ENCODE data around the gene SCN4A. TPM values are rescaled to one million over a fixed set of nuclear protein-coding genes. Genes with fewer than 3 reads are reported as not detected.

Gene SCN4A
- total and polyA plus RNA-seq, 8 donors, result 0.04 to 1.7 (median 0.29) TPM

DNA sequence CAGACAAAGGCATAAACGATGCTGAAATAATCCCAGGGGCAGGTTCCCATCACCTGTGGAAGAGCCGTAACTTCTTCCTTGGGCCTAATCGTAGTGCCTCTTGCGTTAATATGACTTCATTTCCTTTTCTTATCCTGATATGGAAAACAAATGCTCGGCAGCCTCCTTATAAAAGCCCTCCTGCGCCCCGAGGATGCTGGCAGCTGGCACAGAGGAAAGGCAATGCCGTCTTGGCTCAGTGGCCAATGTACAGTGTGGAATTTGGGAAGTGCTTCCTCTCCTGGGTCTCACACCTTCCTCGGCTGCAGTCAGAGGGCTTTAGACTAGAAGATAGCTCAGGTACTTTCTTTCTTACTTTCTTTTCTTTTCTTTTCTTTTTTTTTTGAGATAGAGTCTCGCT is 3.4 kb downstream of the SCN4A start:
- FAIRE-seq (no peak), DNase-seq (no peak), ATAC-seq (no peak)
- no peaks in the 10 kb centered on the region for H3K36me3 ChIP-seq
- WGBS, 2 donors, result 73 to 85% methylated on average over 10 of the region's 10 CpGs
- intact Hi-C loops (cut with DNase I), result no loop called here
- no peaks in the 10 kb centered on the region for H3K27me3 ChIP-seq
- H3K4me1 ChIP-seq, result no peaks in the 10 kb centered on the region
- no peak overlapping the region for H3K4me3 ChIP-seq
- TF ChIP-seq, protein P1, sequence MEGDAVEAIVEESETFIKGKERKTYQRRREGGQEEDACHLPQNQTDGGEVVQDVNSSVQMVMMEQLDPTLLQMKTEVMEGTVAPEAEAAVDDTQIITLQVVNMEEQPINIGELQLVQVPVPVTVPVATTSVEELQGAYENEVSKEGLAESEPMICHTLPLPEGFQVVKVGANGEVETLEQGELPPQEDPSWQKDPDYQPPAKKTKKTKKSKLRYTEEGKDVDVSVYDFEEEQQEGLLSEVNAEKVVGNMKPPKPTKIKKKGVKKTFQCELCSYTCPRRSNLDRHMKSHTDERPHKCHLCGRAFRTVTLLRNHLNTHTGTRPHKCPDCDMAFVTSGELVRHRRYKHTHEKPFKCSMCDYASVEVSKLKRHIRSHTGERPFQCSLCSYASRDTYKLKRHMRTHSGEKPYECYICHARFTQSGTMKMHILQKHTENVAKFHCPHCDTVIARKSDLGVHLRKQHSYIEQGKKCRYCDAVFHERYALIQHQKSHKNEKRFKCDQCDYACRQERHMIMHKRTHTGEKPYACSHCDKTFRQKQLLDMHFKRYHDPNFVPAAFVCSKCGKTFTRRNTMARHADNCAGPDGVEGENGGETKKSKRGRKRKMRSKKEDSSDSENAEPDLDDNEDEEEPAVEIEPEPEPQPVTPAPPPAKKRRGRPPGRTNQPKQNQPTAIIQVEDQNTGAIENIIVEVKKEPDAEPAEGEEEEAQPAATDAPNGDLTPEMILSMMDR (IDR thresholded peaks at IDR 0.05), result no peak
- H3K27ac ChIP-seq, result no peak overlapping the region
- H3K9me3 ChIP-seq, result no peaks in the 10 kb centered on the region

DNA sequence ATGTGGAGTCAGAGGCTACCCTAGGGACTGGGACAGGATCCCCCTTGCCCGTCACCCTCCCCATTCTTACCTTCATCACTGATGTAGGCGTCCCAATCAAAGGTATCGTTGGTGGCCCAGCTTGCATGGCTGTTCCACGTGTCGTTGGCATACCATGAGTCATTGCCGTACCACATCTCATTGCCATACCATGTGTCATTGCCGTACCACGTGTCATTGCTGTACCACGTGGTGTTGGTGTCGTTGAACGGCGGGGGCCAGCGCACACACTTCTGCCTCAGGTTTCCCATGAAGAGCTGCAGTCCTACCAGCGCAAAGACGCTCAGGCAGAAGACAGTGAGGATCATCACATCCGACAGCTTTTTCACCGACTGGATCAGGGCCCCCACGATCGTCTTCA is 4.8 kb downstream of the SCN4A start:
- TF ChIP-seq, protein P1 (IDR thresholded peaks at IDR 0.05), result no peak
- no peak for ATAC-seq
- no peak for DNase-seq
- Histone ChIP-seq H3K27me3 (no peaks in the 10 kb centered on the region), H3K4me1 (no peaks in the 10 kb centered on the region), H3K9me3 (no peaks in the 10 kb centered on the region), H3K4me3 (no peak overlapping the region), H3K36me3 (no peaks in the 10 kb centered on the region), H3K27ac (no peak overlapping the region)
- intact Hi-C loops (cut with DNase I), result no loop called here
- no peak for FAIRE-seq
- WGBS, 2 donors, result 78 to 86% methylated on average over 19 of the region's 19 CpGs

GRCh38 chr17:63966646-63967264 is 6.0 kb downstream of the SCN4A start:
- Histone ChIP-seq H3K9me3 (no peaks in the 10 kb centered on the region), H3K36me3 (no peaks in the 10 kb centered on the region), H3K27me3 (no peaks in the 10 kb centered on the region), H3K4me1 (no peaks in the 10 kb centered on the region), H3K27ac (no peak overlapping the region), H3K4me3 (no peak overlapping the region)
- FAIRE-seq, result no peak
- WGBS, 2 donors, result 68 to 72% methylated on average over 11 of the region's 11 CpGs
- ATAC-seq, result no peak
- TF ChIP-seq, protein P1 (IDR thresholded peaks at IDR 0.05), result no peak
- intact Hi-C loops (cut with DNase I), result no loop called here
- no peak for DNase-seq

DNA sequence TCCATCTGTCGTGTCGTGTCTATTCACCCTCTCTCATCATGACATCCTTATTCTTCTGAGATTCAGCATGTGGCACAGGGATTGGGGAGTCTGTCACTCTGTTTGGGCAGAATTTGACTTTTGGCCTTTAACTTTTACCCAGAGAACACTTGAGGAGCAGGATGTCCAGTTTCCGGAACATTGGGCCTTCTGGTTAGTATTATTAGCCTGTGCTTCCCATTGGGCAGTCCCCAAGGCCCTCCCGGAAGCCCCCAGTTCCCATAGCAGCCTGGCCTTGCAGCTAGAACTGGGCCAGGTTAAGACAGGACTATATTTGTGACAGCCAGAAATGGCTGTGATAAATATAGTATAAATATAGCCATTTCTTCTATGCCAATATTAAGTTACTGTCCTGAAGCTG is 9.6 kb downstream of the SCN4A start:
- ATAC-seq, result no peak
- no peaks in the 10 kb centered on the region for H3K4me1 ChIP-seq
- intact Hi-C loops (cut with DNase I), result no loop called here
- 90% methylated on average over 4 of the region's 4 CpGs for WGBS, 2 donors
- no peak for DNase-seq
- TF ChIP-seq, protein P1 (IDR thresholded peaks at IDR 0.05), result no peak
- H3K9me3 ChIP-seq, result no peaks in the 10 kb centered on the region
- H3K36me3 ChIP-seq, result no peaks in the 10 kb centered on the region
- FAIRE-seq, result no peak
- H3K4me3 ChIP-seq, result no peak overlapping the region
- H3K27ac ChIP-seq, result no peak overlapping the region
- no peaks in the 10 kb centered on the region for H3K27me3 ChIP-seq

GRCh38 chr17:63962298-63962744 is 10.4 kb downstream of the SCN4A start:
- H3K27ac ChIP-seq, result no peak overlapping the region
- TF ChIP-seq, protein P1 (IDR thresholded peaks at IDR 0.05), result no peak
- no peak for FAIRE-seq
- no peaks in the 10 kb centered on the region for H3K4me1 ChIP-seq
- ATAC-seq, result no peak
- H3K27me3 ChIP-seq, result no peaks in the 10 kb centered on the region
- DNase-seq, result no peak
- H3K36me3 ChIP-seq, result no peaks in the 10 kb centered on the region
- intact Hi-C loops (cut with DNase I), result no loop called here
- H3K9me3 ChIP-seq, result no peaks in the 10 kb centered on the region
- 54 to 61% methylated on average over 10 of the region's 10 CpGs for WGBS, 2 donors
- no peak overlapping the region for H3K4me3 ChIP-seq

All from pancreas (tissue), 10 donors.